Upper lobe of left lung (tissue), 6 donors: Measurements from ENCODE around the gene VAT1L. TPM values are rescaled to one million over a fixed set of nuclear protein-coding genes. Genes with fewer than 3 reads are reported as not detected.

Experiments used
- ATAC-seq, 2 donors: fragments of 200-7000 bp; cut with Tn5 transposase; one replicate each; pipeline ENCODE4 v1.9.1; 2022; ENCODE audit warnings: mild to moderate bottlenecking in 2 of 2, moderate library complexity in 2 of 2; ENCODE audit not compliant: low FRiP score in 2 of 2
- DNase-seq, 2 donors: peaks; one replicate each; pipeline ENCODE4 v3.0.0-alpha.2; 2019 to 2020
- H3K27ac ChIP-seq, 4 donors: fragments of 200-600 bp; sonication (generic); one replicate each; pipeline ENCODE4 v1.5.1; 2016 to 2019
- H3K27me3 ChIP-seq, 4 donors: fragments of 200-600 bp; sonication (generic); one replicate each; pipeline ENCODE4 v1.5.1; 2017 to 2019
- H3K36me3 ChIP-seq, 4 donors: fragments of 200-600 bp; sonication (generic); one replicate each; pipeline ENCODE4 v1.5.1; 2016 to 2019
- H3K4me1 ChIP-seq, 4 donors: fragments of 200-600 bp; sonication (generic); one replicate each; pipeline ENCODE4 v1.5.1; 2018 to 2019
- H3K4me3 ChIP-seq, 4 donors: fragments of 200-600 bp; sonication (generic); one replicate each; pipeline ENCODE4 v1.5.1; 2017 to 2019; ENCODE audit warnings: mild to moderate bottlenecking in 2 of 4, moderate library complexity in 1 of 4
- H3K9me3 ChIP-seq, 4 donors: fragments of 200-600 bp; sonication (generic); one replicate each; pipeline ENCODE4 v1.5.1; 2018 to 2019
- EP300 ChIP-seq, 4 donors: sonication (generic); formaldehyde crosslinking; IDR thresholded peaks; one replicate each; pipeline ENCODE4 v1.5.1; 2017; ENCODE audit warnings: antibody characterized with exemption in 4 of 4, control low read depth in 2 of 4
- POLR2A ChIP-seq, 4 donors: fragments of 450-650 bp; IDR thresholded peaks; one replicate each; pipeline ENCODE4 v1.5.1; 2016 to 2017; ENCODE audit warnings: antibody characterized with exemption in 4 of 4, mild to moderate bottlenecking in 2 of 4
- POLR2AphosphoS5 ChIP-seq, 2 donors: sonication (generic); formaldehyde crosslinking; IDR thresholded peaks; one replicate each; pipeline ENCODE4 v1.5.1; 2017; ENCODE audit warnings: antibody characterized with exemption in 2 of 2
- WGBS, 2 donors: methylation state at CpG; one replicate each; pipeline ENCODE4 v1.1.5; 2017 to 2018; 5-methylcytosine and 5-hydroxymethylcytosine counted together
- total RNA-seq, 6 donors: library from RNA; depleted of rRNA in 4 of 6; stranded (reverse); fragments of >200 nt in 4 of 6; gene quantifications; one replicate each; pipeline versions ENCODE4 v1.1.0 to v1.2.1, GENCODE V29; 2016 to 2021
- TF ChIP-seq, protein P1 (sequence below), 6 experiments: fragments of 450-650 bp in 4 of 6; fragments of 200-600 bp in 2 of 6; sonication (generic) in 2 of 6; IDR thresholded peaks; one replicate each; pipeline ENCODE4 v1.5.1; 2016 to 2019; ENCODE audit warnings: antibody characterized with exemption in 6 of 6
- donor health status: DM: no; HTN: no; CAD: no; lungs with moderate emphysema.
- donor health status: DM: no; HTN: yes; CAD: no; lungs with severe emphysema.

Gene VAT1L
- total RNA-seq, 6 donors from 2014 or later, result under 0.01 to 0.59 (median 0.27) TPM; not detected in 2

DNA sequence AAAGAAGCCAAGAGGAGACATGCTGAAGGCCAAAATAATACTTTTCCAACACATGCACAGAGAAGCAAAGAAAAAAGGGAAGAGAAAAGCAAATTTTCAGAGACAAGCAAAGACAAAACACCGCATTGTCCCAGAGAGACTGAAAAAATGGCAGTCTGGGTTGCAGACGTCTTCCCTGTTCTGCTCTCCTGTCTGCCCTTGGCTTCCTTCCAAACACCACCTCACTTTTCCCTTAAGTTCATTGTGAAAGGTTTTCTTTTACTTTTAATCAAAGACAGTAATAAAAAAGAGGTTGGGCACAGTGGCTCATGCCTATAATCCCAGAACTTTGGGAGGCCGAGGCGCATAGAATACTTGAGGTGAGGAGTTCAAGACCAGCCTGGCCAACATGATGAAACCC is 21.2 kb upstream of the VAT1L start:
- Histone ChIP-seq H3K27ac (no peak overlapping the region), H3K4me3 (no peak overlapping the region), H3K36me3 (no peaks in the 10 kb centered on the region), H3K27me3 (no peaks in the 10 kb centered on the region), H3K9me3 (no peaks in the 10 kb centered on the region), H3K4me1 (peaks cover 0 to 9% (median 2%) of the 10 kb centered on the region in 4 donors)
- ATAC-seq (no peak), DNase-seq (no peak)
- WGBS, 2 donors, result 64 to 71% methylated on average over 4 of the region's 4 CpGs
- TF ChIP-seq, protein P1, sequence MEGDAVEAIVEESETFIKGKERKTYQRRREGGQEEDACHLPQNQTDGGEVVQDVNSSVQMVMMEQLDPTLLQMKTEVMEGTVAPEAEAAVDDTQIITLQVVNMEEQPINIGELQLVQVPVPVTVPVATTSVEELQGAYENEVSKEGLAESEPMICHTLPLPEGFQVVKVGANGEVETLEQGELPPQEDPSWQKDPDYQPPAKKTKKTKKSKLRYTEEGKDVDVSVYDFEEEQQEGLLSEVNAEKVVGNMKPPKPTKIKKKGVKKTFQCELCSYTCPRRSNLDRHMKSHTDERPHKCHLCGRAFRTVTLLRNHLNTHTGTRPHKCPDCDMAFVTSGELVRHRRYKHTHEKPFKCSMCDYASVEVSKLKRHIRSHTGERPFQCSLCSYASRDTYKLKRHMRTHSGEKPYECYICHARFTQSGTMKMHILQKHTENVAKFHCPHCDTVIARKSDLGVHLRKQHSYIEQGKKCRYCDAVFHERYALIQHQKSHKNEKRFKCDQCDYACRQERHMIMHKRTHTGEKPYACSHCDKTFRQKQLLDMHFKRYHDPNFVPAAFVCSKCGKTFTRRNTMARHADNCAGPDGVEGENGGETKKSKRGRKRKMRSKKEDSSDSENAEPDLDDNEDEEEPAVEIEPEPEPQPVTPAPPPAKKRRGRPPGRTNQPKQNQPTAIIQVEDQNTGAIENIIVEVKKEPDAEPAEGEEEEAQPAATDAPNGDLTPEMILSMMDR (IDR thresholded peaks at IDR 0.05), result no peak
- TF ChIP-seq EP300 (IDR thresholded peaks at IDR 0.05), result no peak
- no peak for TF ChIP-seq POLR2AphosphoS5 (IDR thresholded peaks at IDR 0.05)
- TF ChIP-seq POLR2A (IDR thresholded peaks at IDR 0.05), result no peak

DNA sequence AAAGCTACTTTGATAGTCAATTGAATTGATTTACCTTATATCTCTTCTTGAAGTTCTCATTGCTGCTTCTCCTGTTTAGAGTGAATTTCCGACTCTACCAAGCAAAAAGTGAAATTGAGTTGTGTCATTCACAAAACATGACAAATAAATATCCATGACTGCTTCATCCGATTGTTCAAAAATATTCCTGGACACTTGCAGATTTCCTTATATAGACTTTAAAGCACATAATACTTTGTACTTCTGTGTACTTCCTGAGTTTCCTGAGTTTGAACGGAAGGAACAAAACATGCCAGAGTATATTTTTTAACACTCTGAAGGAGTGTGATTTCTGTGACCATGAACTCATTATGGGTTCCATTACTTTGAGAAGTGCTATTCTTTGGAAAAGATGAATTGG is 20.5 kb upstream of the VAT1L start:
- Histone ChIP-seq H3K4me3 (no peak overlapping the region), H3K36me3 (no peaks in the 10 kb centered on the region), H3K27me3 (no peaks in the 10 kb centered on the region), H3K27ac (no peak overlapping the region), H3K4me1 (peaks cover 0 to 9% (median 0%) of the 10 kb centered on the region in 4 donors), H3K9me3 (no peaks in the 10 kb centered on the region)
- WGBS, 2 donors, result 59 to 70% methylated on average over 3 of the region's 3 CpGs
- no peak for ATAC-seq
- DNase-seq, result no peak
- TF ChIP-seq EP300 (IDR thresholded peaks at IDR 0.05) (no peak), POLR2AphosphoS5 (IDR thresholded peaks at IDR 0.05) (no peak), POLR2A (IDR thresholded peaks at IDR 0.05) (no peak)
- TF ChIP-seq, protein P1 (IDR thresholded peaks at IDR 0.05), result no peak

DNA sequence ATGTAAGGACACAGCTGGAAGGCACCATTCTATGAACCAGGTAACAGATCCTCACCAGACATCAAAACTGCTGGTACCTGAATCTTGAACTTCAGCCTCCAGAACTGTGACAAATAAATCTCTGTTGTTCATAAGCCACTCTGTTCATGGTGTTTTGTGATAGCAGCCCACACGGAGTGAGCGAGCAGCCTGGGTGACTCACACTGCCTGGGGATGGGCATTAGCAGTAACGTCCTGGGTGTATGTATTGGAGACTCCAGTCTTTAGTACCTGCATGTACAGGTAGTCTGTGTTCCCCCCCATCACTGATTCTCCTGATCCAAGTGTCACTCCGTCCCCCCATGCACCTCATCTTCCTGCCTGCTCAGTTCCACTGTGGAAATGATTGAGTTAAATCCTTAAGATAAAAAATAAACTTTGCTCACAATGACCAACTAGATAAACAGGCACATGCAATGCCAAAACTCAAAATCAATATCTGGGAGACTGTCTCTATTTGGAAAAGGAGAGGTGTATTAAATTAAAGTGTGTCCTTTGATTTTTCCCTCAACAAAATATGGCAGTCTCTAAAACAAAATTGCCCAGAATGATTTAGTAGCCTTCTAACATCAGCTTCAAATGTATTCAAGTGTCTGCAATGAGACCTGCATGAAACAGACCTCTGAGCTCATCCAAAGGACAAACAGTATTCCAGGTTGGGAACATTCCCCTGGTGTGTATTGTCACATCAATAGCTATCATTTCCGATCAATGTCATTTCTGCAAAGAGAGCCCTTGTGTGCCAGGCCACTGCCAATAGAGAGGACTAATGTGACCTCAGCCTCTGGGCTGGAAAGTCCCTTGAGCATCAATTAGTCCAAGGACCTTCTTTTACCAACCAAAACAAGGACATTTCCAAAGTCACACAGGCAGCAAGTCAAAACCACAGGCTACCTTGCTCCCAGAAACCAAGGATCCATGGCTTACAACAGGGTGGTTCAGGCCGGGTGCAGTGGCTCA is 12.2 kb upstream of the VAT1L start:
- TF ChIP-seq POLR2A (IDR thresholded peaks at IDR 0.05) (no peak), EP300 (IDR thresholded peaks at IDR 0.05) (no peak), POLR2AphosphoS5 (IDR thresholded peaks at IDR 0.05) (no peak)
- TF ChIP-seq, protein P1 (IDR thresholded peaks at IDR 0.05), result no peak
- Histone ChIP-seq H3K36me3 (no peaks in the 10 kb centered on the region), H3K9me3 (no peaks in the 10 kb centered on the region), H3K4me3 (no peak overlapping the region), H3K4me1 (no peaks in the 10 kb centered on the region), H3K27me3 (no peaks in the 10 kb centered on the region), H3K27ac (no peak overlapping the region)
- DNase-seq (no peak), ATAC-seq (no peak)
- 81 to 85% methylated on average over 5 to 6 of the region's 6 CpGs for WGBS, 2 donors

DNA sequence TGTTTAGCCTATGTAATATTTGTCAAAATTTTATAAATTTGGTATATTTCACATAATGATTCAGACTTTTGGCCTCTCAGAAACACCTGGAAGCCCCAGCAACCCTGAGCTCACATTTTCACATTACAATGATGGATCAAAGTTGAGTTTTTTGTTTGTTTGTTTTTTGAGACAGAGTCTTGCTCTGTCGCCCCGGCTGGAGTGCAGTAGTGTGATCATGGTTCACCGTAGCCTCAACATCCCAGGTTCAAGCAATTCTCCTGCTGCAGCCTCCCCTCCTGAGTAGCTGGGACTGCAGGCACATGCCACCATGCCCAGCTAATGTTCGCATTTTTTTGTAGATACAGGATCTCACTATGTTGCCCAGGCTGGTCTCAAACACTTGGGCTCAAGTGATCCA is 10.6 kb upstream of the VAT1L start:
- ATAC-seq (no peak), DNase-seq (no peak)
- TF ChIP-seq EP300 (IDR thresholded peaks at IDR 0.05) (no peak), POLR2A (IDR thresholded peaks at IDR 0.05) (no peak), POLR2AphosphoS5 (IDR thresholded peaks at IDR 0.05) (no peak)
- TF ChIP-seq, protein P1 (IDR thresholded peaks at IDR 0.05), result no peak
- Histone ChIP-seq H3K4me3 (no peak overlapping the region), H3K9me3 (no peaks in the 10 kb centered on the region), H3K36me3 (no peaks in the 10 kb centered on the region), H3K27me3 (no peaks in the 10 kb centered on the region), H3K27ac (no peak overlapping the region), H3K4me1 (no peaks in the 10 kb centered on the region)
- 94 to 97% methylated on average over 4 of the region's 4 CpGs for WGBS, 2 donors
